Hepatocyte (in vitro differentiated cells): Measurements from ENCODE around the gene OR2L8.

Experiments
- CTCF ChIP-seq: fragments of 200-600 bp; sonication (generic); IDR thresholded peaks from 2 replicates; pipeline ENCODE4 v1.5.1; 2016; ENCODE audit warnings: antibody characterized with exemption, mild to moderate bottlenecking; ENCODE audit not compliant: poor library complexity
- EZH2 ChIP-seq: fragments of 200-600 bp; sonication (generic); IDR thresholded peaks from 2 replicates; pipeline ENCODE4 v1.6.1; 2016; ENCODE audit warnings: antibody characterized with exemption, mild to moderate bottlenecking, borderline replicate concordance
- EZH2phosphoT487 ChIP-seq: fragments of 200-600 bp; sonication (generic); IDR thresholded peaks from one replicate; pipeline ENCODE4 v1.6.1; 2018; ENCODE audit warnings: antibody characterized with exemption, mild to moderate bottlenecking, low read depth, moderate library complexity; ENCODE audit not compliant: unreplicated experiment, severe bottlenecking

DNA sequence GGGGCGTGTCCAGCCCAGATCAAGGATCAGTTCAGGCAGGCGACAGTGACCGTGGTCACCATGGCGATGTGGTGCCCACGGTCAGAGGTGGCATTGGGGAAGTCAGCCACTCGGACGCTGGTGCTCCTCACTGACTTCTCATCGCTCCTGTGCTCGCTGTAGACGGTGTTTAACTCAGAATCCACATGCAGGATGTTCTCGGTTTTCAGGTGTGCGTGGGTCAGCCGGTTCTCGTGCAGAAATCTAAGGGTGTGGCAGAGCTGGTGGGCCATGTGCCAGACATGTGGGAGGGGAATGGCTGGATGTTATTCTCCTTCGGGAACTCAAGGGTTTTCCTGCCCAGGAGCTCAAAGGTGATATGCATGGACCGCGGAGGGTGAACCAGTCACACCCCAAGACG is 12.2 kb upstream of the OR2L8 start:
- no peak for TF ChIP-seq EZH2phosphoT487
- TF ChIP-seq CTCF: no peak
- no peak for TF ChIP-seq EZH2
